AG04450 (cell line): ENCODE data around the gene DGKI. TPM values are rescaled to one million over a fixed set of nuclear protein-coding genes. Genes with fewer than 3 reads are reported as not detected.

Source experiments
- CTCF ChIA-PET: fragments of 300-600, 350-600 bp; formaldehyde crosslinking; extraction: SDS; loops from one replicate; lab custom pipeline; 2022; ENCODE audit warnings: antibody characterized with exemption, inconsistent platforms; lab: Charles Lee
- POLR2A ChIA-PET: fragments of 350-600 bp; formaldehyde crosslinking; extraction: SDS; loops from one replicate; lab custom pipeline; 2021; ENCODE audit warnings: antibody characterized with exemption, inconsistent platforms; lab: Yijun Ruan, JAX
- DNase-seq: peaks from one replicate; pipeline ENCODE4 v3.0.0-alpha.2; 2011; ENCODE audit warnings: low read depth, low spot score
- H3K27ac ChIP-seq: one replicate; pipeline ENCODE4 v1.5.1; 2012; ENCODE audit warnings: low read depth, low read length, control low read depth
- H3K27me3 ChIP-seq: one replicate; pipeline ENCODE4 v1.6.0; 2012; ENCODE audit warnings: low read length; ENCODE audit not compliant: control insufficient read depth, insufficient read depth
- H3K4me3 ChIP-seq: 2 replicates; pipeline ENCODE4 v1.5.1; 2011; ENCODE audit warnings: mild to moderate bottlenecking, low read depth, low read length, control low read depth
- H3K9me3 ChIP-seq: 2 replicates; pipeline ENCODE4 v1.5.1; 2012; ENCODE audit warnings: low read length; ENCODE audit not compliant: control insufficient read depth, insufficient read depth
- polyA plus RNA-seq: library from polyadenylated mRNA; depleted of rRNA; stranded (reverse); fragments of >200 nt; gene quantifications from 2 replicates; pipeline ENCODE4 v1.2.3, GENCODE V29; 2011
- TF ChIP-seq, protein P1 (sequence below): IDR thresholded peaks from 2 replicates; pipeline ENCODE4 v1.5.1; 2011; ENCODE audit warnings: low read depth, low read length, control low read depth, inconsistent platforms

DGKI gene
- polyA plus RNA-seq, 1 experiment = 3.1 TPM

DNA sequence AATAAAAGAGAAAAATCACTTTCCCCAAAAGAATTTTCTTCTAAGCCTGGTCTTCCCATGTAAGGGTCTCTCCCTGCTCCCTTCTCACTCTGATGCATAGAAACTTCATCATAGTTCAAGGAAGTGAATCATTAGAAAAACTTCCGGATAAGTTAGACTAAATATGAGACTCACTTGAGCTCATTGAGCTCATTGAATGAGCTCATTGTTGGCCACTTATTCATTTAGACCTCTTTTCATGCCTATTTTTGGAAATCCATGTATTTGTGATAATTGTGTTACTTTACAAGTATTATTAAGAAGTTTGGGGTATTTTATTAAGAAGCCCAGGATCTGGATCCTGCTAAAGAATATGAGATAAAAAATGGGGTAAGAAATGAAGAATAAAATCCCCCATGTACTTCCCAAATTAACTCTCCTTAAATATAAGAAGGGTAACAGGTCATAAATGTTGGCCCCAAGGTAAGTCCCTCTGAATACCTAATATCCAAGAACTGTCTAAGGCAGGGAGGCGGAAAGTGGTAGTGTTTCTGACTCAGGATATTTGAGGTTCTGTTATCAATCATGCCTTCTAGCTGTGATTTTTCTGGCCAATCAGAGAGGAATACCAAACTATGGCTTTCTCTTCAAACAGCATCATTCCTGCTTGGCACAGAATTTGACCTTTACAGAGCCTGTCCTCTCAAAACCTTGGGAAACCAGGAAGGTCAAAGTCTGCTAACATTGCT, 266.7 kb downstream of the DGKI start:
- ChIA-PET CTCF (interaction anchor here (1.3 to 3.3 kb wide), 7 partner anchors 10 to 411 kb away, joined by 3 to 19 read pairs (median 6); no protein-coding TSS in a partner anchor), POLR2A (interaction anchor here (1.1 kb wide), 1 partner anchor 11 kb away, joined by 3 read pairs; no protein-coding TSS in a partner anchor)
- no peaks in the 10 kb centered on the region for H3K27me3 ChIP-seq
- no peak overlapping the region for H3K4me3 ChIP-seq
- TF ChIP-seq, protein P1, sequence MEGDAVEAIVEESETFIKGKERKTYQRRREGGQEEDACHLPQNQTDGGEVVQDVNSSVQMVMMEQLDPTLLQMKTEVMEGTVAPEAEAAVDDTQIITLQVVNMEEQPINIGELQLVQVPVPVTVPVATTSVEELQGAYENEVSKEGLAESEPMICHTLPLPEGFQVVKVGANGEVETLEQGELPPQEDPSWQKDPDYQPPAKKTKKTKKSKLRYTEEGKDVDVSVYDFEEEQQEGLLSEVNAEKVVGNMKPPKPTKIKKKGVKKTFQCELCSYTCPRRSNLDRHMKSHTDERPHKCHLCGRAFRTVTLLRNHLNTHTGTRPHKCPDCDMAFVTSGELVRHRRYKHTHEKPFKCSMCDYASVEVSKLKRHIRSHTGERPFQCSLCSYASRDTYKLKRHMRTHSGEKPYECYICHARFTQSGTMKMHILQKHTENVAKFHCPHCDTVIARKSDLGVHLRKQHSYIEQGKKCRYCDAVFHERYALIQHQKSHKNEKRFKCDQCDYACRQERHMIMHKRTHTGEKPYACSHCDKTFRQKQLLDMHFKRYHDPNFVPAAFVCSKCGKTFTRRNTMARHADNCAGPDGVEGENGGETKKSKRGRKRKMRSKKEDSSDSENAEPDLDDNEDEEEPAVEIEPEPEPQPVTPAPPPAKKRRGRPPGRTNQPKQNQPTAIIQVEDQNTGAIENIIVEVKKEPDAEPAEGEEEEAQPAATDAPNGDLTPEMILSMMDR = no peak
- DNase-seq = peak; percentile 65
- peak overlapping the region; percentile 48 for H3K27ac ChIP-seq
- H3K9me3 ChIP-seq = no peaks in the 10 kb centered on the region

DNA sequence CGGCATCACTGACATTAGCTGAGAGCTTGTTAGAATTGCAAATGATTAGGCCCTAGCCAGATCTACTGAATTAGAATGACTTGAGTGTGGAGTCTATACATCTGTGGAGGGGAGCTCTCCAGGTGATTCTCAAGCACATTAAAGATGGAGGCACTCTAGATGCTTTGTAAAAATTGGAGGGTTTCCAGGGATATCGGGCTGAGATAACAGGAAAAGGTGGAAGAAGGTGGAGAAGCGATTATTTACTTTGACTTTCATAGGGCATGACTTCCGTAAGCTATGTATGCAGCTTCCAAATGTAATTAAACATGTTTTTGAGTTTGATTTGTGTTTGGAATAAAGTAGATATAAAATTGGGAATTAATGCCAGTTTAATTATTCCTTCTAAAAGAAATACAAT, 268.2 kb downstream of the DGKI start:
- no peak for DNase-seq
- no peak overlapping the region for H3K4me3 ChIP-seq
- no peak overlapping the region for H3K27ac ChIP-seq
- H3K27me3 ChIP-seq = no peaks in the 10 kb centered on the region
- CTCF ChIA-PET = interaction anchor here (1.0 to 2.4 kb wide), 6 partner anchors 13 to 409 kb away, joined by 3 to 19 read pairs (median 5); no protein-coding TSS in a partner anchor
- no peaks in the 10 kb centered on the region for H3K9me3 ChIP-seq
- POLR2A ChIA-PET = no interaction called here
- TF ChIP-seq, protein P1 = no peak

GRCh38 chr7:137577184-137577583, 269.6 kb downstream of the DGKI start:
- no peaks in the 10 kb centered on the region for H3K27me3 ChIP-seq
- H3K9me3 ChIP-seq = no peaks in the 10 kb centered on the region
- H3K27ac ChIP-seq = no peak overlapping the region
- no peak overlapping the region for H3K4me3 ChIP-seq
- CTCF ChIA-PET = no interaction called here
- TF ChIP-seq, protein P1 = no peak
- POLR2A ChIA-PET = no interaction called here
- no peak for DNase-seq

DNA sequence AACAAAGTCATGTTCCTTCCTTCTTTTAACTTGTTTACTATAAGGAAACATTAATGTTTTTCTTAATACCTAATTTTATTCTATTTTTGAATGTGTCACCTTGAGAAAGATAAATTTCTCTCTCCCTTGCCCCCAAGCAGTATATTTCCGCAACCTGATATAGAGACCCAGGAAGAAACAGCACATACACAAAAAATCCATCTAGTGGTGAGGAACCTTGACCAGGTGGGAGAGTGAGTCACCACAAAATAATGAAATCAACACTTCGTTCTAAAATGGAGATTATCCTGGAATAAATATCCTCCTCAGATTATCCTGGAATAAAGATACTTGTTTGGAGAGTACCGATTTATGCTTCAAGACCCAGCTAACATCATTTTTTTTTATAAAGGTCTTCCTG, 270.3 kb downstream of the DGKI start:
- Histone ChIP-seq H3K9me3 (no peaks in the 10 kb centered on the region), H3K27me3 (no peaks in the 10 kb centered on the region), H3K27ac (no peak overlapping the region), H3K4me3 (no peak overlapping the region)
- DNase-seq = no peak
- CTCF ChIA-PET = interaction anchor here (0.7 kb wide), 1 partner anchor 89 kb away, joined by 4 read pairs; no protein-coding TSS in a partner anchor
- TF ChIP-seq, protein P1 = no peak
- POLR2A ChIA-PET = no interaction called here

- ChIA-PET POLR2A (no interaction called here), CTCF (no interaction called here)
- DNase-seq = no peak
- Histone ChIP-seq H3K4me3 (no peak overlapping the region), H3K9me3 (no peaks in the 10 kb centered on the region), H3K27me3 (no peaks in the 10 kb centered on the region), H3K27ac (no peak overlapping the region)
- TF ChIP-seq, protein P1 = no peak
Observed at GRCh38 chr7:137574812-137575211, 272.0 kb downstream of the DGKI start.
